Brain microvascular endothelial cell (primary cell): ENCODE data around the gene RFX4.

Experiments
- DNase-seq: peaks from one replicate; pipeline ENCODE4 v3.0.0-alpha.2; 2020
- H3K27ac ChIP-seq: fragments of 250-450 bp; sonication (Bioruptor Pico); 2 replicates; pipeline ENCODE4 v1.5.1; 2020; ENCODE audit warnings: mild to moderate bottlenecking, moderate library complexity
- H3K27me3 ChIP-seq: fragments of 250-450 bp; sonication (Bioruptor Pico); replicated peaks from 2 replicates; pipeline ENCODE4 v1.5.1; 2020; ENCODE audit warnings: mild to moderate bottlenecking
- H3K36me3 ChIP-seq: fragments of 250-450 bp; sonication (Bioruptor Pico); replicated peaks from 2 replicates; pipeline ENCODE4 v1.5.1; 2020; ENCODE audit warnings: mild to moderate bottlenecking
- H3K4me3 ChIP-seq: 2 replicates; pipeline ENCODE4 v1.5.1; 2011; ENCODE audit warnings: low read depth, mild to moderate bottlenecking, control low read depth, low read length, moderate library complexity
- in situ Hi-C: cut with HindIII; loops from 2 replicates; pipeline ENCODE4 v1.10.0; 2017; ENCODE audit warnings: low sequenced_read_pairs, low pct_ligation_motif_present
- TF ChIP-seq, protein P1 (sequence below): IDR thresholded peaks from 2 replicates; pipeline ENCODE4 v1.5.1; 2011; ENCODE audit warnings: low read depth, mild to moderate bottlenecking, moderate library complexity, low read length, control low read depth, inconsistent platforms; ENCODE audit errors: missing control alignments

The RFX4 gene

DNA sequence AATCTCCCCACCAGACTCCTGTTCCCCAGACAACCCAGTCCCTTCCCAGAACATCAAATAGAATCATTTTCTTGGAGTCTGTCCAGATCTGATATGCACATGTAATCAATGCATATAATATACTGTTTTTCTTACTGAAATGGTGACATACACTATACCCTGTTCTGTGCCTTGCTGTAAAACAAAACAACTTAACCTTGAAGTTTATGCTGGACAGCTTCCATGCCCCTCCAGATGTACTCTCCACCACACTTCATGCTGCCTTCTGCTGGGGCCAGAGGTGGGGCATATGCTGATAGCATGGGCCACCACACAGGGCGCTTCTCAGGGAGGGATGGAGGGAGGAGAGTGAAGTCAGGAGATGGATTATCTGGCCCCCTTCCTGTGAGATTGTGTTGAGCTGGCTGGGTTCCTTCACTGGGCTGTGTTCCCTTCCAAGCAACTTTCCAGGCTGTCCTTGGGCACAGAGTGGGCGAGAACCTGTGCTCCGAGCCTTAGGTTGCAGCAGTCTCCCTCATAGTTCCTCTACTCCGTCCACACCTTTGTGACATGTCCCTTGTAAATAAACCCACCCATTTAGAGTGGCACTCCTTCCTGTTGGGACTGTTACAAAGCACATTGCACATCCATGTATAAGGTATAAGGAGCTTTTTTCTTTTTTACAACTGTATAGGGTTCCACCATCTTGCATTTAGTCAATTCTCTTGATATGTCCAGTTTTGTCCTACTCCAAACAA is 114.0 kb downstream of the RFX4 start:
- H3K27me3 ChIP-seq = no peaks in the 10 kb centered on the region
- TF ChIP-seq, protein P1, sequence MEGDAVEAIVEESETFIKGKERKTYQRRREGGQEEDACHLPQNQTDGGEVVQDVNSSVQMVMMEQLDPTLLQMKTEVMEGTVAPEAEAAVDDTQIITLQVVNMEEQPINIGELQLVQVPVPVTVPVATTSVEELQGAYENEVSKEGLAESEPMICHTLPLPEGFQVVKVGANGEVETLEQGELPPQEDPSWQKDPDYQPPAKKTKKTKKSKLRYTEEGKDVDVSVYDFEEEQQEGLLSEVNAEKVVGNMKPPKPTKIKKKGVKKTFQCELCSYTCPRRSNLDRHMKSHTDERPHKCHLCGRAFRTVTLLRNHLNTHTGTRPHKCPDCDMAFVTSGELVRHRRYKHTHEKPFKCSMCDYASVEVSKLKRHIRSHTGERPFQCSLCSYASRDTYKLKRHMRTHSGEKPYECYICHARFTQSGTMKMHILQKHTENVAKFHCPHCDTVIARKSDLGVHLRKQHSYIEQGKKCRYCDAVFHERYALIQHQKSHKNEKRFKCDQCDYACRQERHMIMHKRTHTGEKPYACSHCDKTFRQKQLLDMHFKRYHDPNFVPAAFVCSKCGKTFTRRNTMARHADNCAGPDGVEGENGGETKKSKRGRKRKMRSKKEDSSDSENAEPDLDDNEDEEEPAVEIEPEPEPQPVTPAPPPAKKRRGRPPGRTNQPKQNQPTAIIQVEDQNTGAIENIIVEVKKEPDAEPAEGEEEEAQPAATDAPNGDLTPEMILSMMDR = no peak
- no peak overlapping the region for H3K4me3 ChIP-seq
- no peak overlapping the region for H3K27ac ChIP-seq
- no peak for DNase-seq
- no peaks in the 10 kb centered on the region for H3K36me3 ChIP-seq
- in situ Hi-C loops = no loop called here

DNA sequence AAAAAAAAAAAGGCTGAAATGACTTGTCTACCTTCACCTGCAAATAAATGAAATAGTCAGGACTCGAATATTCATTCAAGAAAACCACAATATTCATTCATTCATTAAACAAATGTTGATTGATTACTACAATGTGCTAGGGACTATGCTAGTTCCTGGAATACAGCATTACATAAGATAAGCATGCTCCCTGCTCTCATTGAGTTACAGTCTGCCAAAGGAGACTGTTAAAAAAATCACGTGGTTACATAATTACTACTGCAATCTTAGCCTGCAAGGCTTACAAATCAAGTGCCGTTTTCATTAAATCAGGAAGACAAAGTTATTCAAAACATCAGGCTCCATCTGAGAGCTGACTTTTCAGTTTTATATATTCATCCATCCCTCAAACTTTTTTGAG is 121.3 kb downstream of the RFX4 start:
- no peak overlapping the region for H3K4me3 ChIP-seq
- no peaks in the 10 kb centered on the region for H3K36me3 ChIP-seq
- TF ChIP-seq, protein P1 = no peak
- in situ Hi-C loops = no loop called here
- no peak overlapping the region for H3K27ac ChIP-seq
- DNase-seq = no peak
- H3K27me3 ChIP-seq = no peaks in the 10 kb centered on the region

- TF ChIP-seq, protein P1 = no peak
- in situ Hi-C loops = no loop called here
- DNase-seq = no peak
Observed at GRCh38 chr12:106705971-106706370, 123.2 kb downstream of the RFX4 start.

DNA sequence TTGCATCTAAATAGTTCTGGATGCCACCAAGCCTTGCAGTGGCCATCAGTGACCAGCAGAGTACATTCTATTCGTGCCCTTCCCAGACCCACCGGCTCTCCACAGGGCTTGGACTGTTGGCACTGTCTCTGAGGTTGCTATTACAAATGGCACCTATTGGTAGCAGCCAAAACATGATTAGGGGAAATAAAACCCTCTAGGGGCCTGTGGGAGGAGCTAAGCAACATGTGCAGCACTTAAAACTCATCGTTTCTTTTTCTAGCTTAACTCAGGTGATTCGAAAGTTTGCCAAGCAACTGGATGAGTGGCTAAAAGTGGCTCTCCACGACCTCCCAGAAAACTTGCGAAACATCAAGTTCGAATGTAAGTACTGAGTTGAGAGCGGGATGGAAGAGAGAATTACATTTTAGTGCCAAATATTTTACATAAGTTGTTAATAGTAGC is 126.3 kb downstream of the RFX4 start:
- no peak overlapping the region for H3K27ac ChIP-seq
- in situ Hi-C loops = no loop called here
- H3K4me3 ChIP-seq = no peak overlapping the region
- H3K36me3 ChIP-seq = no peaks in the 10 kb centered on the region
- no peaks in the 10 kb centered on the region for H3K27me3 ChIP-seq
- TF ChIP-seq, protein P1 = peak; percentile 22
- DNase-seq = no peak

More at GRCh38 chr12:106705971-106706370, 123.2 kb downstream of the RFX4 start:
- Histone ChIP-seq H3K4me3 (no peak overlapping the region), H3K27me3 (no peaks in the 10 kb centered on the region), H3K36me3 (no peaks in the 10 kb centered on the region), H3K27ac (no peak overlapping the region)

- no peak for DNase-seq
- H3K27ac ChIP-seq = no peak overlapping the region
- TF ChIP-seq, protein P1 = no peak
- H3K4me3 ChIP-seq = no peak overlapping the region
- in situ Hi-C loops = no loop called here
- H3K36me3 ChIP-seq = no peaks in the 10 kb centered on the region
- H3K27me3 ChIP-seq = no peaks in the 10 kb centered on the region
Observed at GRCh38 chr12:106710143-106710893, 127.5 kb downstream of the RFX4 start.
